Measurements from ENCODE around the gene COX6A2. TPM values are rescaled to one million over a fixed set of nuclear protein-coding genes. Genes with fewer than 3 reads are reported as not detected.

COX6A2 gene
- total RNA-seq, 1 donor from 2014 or later: not detected

DNA sequence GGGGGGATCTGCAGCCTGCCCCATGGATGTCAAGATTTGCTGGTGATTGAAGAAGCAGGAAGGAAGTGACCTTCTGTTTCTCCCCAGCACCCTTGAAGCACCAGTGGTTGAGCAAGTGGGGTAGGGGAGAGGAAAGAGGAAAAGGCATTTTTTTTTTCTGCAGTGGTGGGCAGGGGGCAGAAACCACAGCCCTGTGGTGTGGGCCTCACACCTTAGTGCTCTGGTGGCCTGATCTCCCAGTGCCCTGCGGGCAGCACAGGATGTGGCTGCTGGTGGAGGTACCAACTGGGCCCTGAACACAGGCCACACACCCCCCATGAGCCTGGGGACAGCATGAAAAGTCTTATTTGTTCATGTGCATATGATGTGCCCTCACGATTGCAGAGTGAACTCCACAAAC lies 28.0 kb downstream of the COX6A2 start:
- Mint-ChIP-seq H3K36me3 (no peaks in the 10 kb centered on the region), H3K9me3 (no peaks in the 10 kb centered on the region), H3K27ac (no peak overlapping the region), H3K4me3 (no peak overlapping the region), H3K27me3 (ENCODE audit: low read depth) (peaks cover 4% of the 10 kb centered on the region), H3K4me1 (no peaks in the 10 kb centered on the region)
- no peak for TF ChIP-seq CTCF (IDR thresholded peaks at IDR 0.05; ENCODE audit: unreplicated experiment)
- DNase-seq (ENCODE audit: low spot score in 2 of 2, unreplicated experiment in 2 of 2): no peak

GRCh38 chr16:31397701-31398100 lies 30.5 kb downstream of the COX6A2 start:
- no peak overlapping the region for H3K4me3 Mint-ChIP-seq
- no peaks in the 10 kb centered on the region for H3K9me3 Mint-ChIP-seq
- no peak for TF ChIP-seq CTCF (IDR thresholded peaks at IDR 0.05; ENCODE audit: unreplicated experiment)
- no peak overlapping the region for H3K27ac Mint-ChIP-seq
- no peaks in the 10 kb centered on the region for H3K36me3 Mint-ChIP-seq
- H3K27me3 Mint-ChIP-seq (ENCODE audit: low read depth): peaks cover 4% of the 10 kb centered on the region
- no peak for DNase-seq (ENCODE audit: low spot score in 2 of 2, unreplicated experiment in 2 of 2)
- no peaks in the 10 kb centered on the region for H3K4me1 Mint-ChIP-seq

DNA sequence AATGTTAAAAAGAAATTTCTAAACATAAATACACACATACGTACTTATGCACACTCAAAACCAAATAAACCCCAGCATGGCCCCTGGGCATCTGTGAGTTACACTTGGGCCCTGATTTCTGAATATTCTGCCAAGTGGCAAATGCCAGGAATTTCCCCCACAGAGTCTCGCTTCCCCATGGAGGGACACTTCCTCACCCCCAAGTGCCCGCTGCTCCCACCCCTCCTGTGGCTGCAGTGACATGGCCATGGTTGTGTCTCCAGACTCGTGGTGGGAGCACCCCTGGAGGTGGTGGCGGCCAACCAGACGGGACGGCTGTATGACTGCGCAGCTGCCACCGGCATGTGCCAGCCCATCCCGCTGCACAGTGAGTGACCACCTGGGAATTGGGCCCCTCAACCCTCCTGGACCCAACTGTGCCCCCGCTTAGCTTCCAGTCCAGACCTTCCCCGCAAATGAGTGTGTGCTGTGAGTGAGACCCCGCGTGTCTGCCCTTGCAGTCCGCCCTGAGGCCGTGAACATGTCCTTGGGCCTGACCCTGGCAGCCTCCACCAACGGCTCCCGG lies 31.0 kb downstream of the COX6A2 start:
- H3K36me3 Mint-ChIP-seq: no peaks in the 10 kb centered on the region
- H3K4me1 Mint-ChIP-seq: no peaks in the 10 kb centered on the region
- H3K4me3 Mint-ChIP-seq: no peak overlapping the region
- DNase-seq (ENCODE audit: low spot score in 2 of 2, unreplicated experiment in 2 of 2): no peak
- H3K9me3 Mint-ChIP-seq: no peaks in the 10 kb centered on the region
- TF ChIP-seq CTCF (IDR thresholded peaks at IDR 0.05; ENCODE audit: unreplicated experiment): no peak
- H3K27ac Mint-ChIP-seq: no peak overlapping the region
- peaks cover 4% of the 10 kb centered on the region for H3K27me3 Mint-ChIP-seq (ENCODE audit: low read depth)

DNA sequence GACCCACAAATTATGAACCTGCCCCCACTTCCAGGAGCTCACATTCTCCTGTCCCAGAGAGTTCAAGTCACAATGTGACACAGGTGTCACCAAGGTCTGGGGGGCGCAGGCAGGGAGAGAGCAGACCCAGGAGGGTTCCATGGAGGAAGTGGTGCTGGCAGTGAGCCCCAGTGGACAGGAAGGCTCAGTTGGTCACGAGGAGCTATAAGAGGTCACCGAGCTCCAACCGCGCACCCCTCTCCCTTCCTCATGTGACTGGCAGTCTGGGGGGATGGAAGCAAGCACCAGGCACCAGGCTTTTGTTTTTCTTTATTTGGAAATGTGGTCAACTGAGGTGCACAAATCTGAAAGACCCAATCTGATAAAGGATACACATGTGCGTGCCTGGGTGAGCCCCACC lies 32.5 kb downstream of the COX6A2 start:
- H3K4me3 Mint-ChIP-seq: no peak overlapping the region
- H3K36me3 Mint-ChIP-seq: no peaks in the 10 kb centered on the region
- TF ChIP-seq CTCF (IDR thresholded peaks at IDR 0.05; ENCODE audit: unreplicated experiment): no peak
- DNase-seq (ENCODE audit: low spot score in 2 of 2, unreplicated experiment in 2 of 2): no peak
- peaks cover 6% of the 10 kb centered on the region for H3K27me3 Mint-ChIP-seq (ENCODE audit: low read depth)
- no peaks in the 10 kb centered on the region for H3K4me1 Mint-ChIP-seq
- H3K9me3 Mint-ChIP-seq: no peaks in the 10 kb centered on the region
- H3K27ac Mint-ChIP-seq: no peak overlapping the region

DNA sequence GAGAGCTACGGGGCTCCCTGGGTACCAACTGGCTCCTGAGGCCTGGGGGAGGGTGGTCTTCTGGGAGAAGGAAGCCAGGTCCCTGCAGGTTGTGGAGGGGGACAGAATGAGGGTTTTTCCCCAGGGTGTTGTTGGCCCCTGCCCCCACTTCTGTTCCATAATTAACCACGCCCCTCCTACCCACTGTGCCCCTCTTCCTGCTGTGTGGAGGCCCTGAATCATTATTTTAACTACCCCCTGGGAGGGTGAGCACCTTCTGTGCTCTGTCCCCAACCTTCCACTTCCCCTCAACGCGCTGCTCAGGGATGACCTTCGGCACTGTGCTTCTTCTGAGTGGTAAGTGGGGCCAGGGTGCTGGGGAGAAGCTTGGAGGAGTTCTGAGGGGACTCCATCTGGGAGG lies 35.1 kb downstream of the COX6A2 start, which contains the start of gene ITGAD:
Gene ITGAD, plus strand, starts transcription at position 280 of the 400 bp plus-strand sequence. Its CDS starts 26 bp downstream, at position 306.
- no peak within 1 kb of the TSS for H3K4me3 Mint-ChIP-seq
- H3K9me3 Mint-ChIP-seq: no peaks in the 10 kb centered on the region
- H3K36me3 Mint-ChIP-seq: no peaks in the 10 kb centered on the region
- no peak for DNase-seq (ENCODE audit: low spot score in 2 of 2, unreplicated experiment in 2 of 2)
- TF ChIP-seq CTCF (IDR thresholded peaks at IDR 0.05; ENCODE audit: unreplicated experiment): no peak
- H3K4me1 Mint-ChIP-seq: no peaks in the 10 kb centered on the region
- no peak within 1 kb of the TSS for H3K27ac Mint-ChIP-seq
- peaks cover 19% of the 10 kb centered on the region for H3K27me3 Mint-ChIP-seq (ENCODE audit: low read depth)
